Esophagus squamous epithelium (tissue), 5 donors: ENCODE measurements around the gene OR10H3. TPM values are rescaled to one million over a fixed set of nuclear protein-coding genes. Genes with fewer than 3 reads are reported as not detected.

ENCODE experiments used
- DNase-seq: peaks from one replicate; lab custom pipeline; 2025; lab: John Stamatoyannopoulos, UW
- H3K27ac ChIP-seq, 4 donors: fragments of 200-600 bp; sonication (generic); one replicate each; pipeline ENCODE4 v1.5.1; 2016 to 2019; ENCODE audit warnings: mild to moderate bottlenecking in 1 of 4
- H3K27me3 ChIP-seq, 4 donors: fragments of 200-600 bp; sonication (generic); 1 replicate in 3 of 4; 2 replicates in 1 of 4; pipeline versions ENCODE4 v1.5.1 to v1.6.0; 2017 to 2021; ENCODE audit warnings: antibody characterized with exemption in 1 of 4
- H3K36me3 ChIP-seq, 3 donors: fragments of 200-600 bp; sonication (generic); one replicate each; pipeline ENCODE4 v1.5.1; 2016 to 2019
- H3K4me1 ChIP-seq, 3 donors: fragments of 200-600 bp; sonication (generic); one replicate each; pipeline ENCODE4 v1.5.1; 2017 to 2019
- H3K4me3 ChIP-seq, 4 donors: fragments of 200-600 bp; sonication (generic); 1 replicate in 3 of 4; 2 replicates in 1 of 4; pipeline ENCODE4 v1.5.1; 2016 to 2019; ENCODE audit warnings: mild to moderate bottlenecking in 2 of 4, moderate library complexity in 1 of 4
- H3K9me3 ChIP-seq, 3 donors: fragments of 200-600 bp; sonication (generic); one replicate each; pipeline ENCODE4 v1.5.1; 2016 to 2019
- CTCF ChIP-seq, 6 experiments: fragments of 450-650 bp in 4 of 6; fragments of 200-600 bp in 2 of 6; sonication (generic) in 2 of 6; IDR thresholded peaks; one replicate each; pipeline ENCODE4 v1.5.1; 2016 to 2019; ENCODE audit warnings: antibody characterized with exemption in 6 of 6, mild to moderate bottlenecking in 4 of 6, moderate library complexity in 4 of 6
- POLR2A ChIP-seq, 4 donors: fragments of 450-650 bp; IDR thresholded peaks; one replicate each; pipeline ENCODE4 v1.6.1; 2017; ENCODE audit warnings: antibody characterized with exemption in 4 of 4, mild to moderate bottlenecking in 4 of 4, moderate library complexity in 3 of 4
- WGBS, 2 donors: methylation state at CpG; one replicate each; pipeline ENCODE4 v1.1.5; 2018; 5-methylcytosine and 5-hydroxymethylcytosine counted together
- intact Hi-C: fragments of 100-400 bp; cut with DNase I; formaldehyde crosslinking; loops from one replicate; pipeline ENCODE4 v1.15.0; 2022
- total RNA-seq, 4 donors: library from RNA; depleted of rRNA; stranded (reverse); fragments of >200 nt; gene quantifications; one replicate each; pipeline ENCODE4 v1.1.0, GENCODE V29; 2016
- donor health status: DM: yes; HTN: yes; CAD: no.

The OR10H3 gene
- total RNA-seq, 4 donors from 2014 or later = not detected

- no peak for DNase-seq
- Histone ChIP-seq H3K4me3 (no peak overlapping the region), H3K27ac (no peak overlapping the region), H3K4me1 (no peaks in the 10 kb centered on the region), H3K9me3 (no peaks in the 10 kb centered on the region), H3K27me3 (peaks cover 0 to 31% (median 0%) of the 10 kb centered on the region in 4 donors), H3K36me3 (no peaks in the 10 kb centered on the region)
- TF ChIP-seq CTCF (IDR thresholded peaks at IDR 0.05) (no peak), POLR2A (IDR thresholded peaks at IDR 0.05) (no peak)
- intact Hi-C loops = no loop called here
- WGBS, 2 donors = 65% methylated on average over 3 to 4 of the region's 4 CpGs
Measured at GRCh38 chr19:15788594-15789270, 50.9 kb downstream of the OR10H3 start.

DNA sequence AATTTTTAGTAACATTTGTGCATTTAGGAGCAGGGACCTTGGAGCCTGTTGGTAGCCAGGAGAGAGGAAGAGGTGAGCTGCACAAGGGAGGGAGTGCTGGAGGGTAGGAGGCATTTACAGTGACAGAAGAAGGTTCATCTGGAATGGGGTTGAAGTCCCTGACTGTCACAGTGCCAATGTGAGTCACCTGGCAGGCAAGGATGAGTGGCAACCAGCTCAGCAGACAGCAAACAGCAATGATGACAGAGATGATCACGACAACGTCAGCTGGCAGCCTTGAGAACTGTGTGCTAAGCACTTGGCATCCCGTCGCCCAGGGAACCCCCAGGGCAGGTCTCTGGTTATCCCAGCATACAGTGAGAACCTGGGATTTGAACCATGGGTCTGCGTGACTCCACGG lies 52.3 kb downstream of the OR10H3 start:
- Histone ChIP-seq H3K27ac (no peak overlapping the region), H3K27me3 (peaks cover 0 to 31% (median 0%) of the 10 kb centered on the region in 4 donors), H3K36me3 (no peaks in the 10 kb centered on the region), H3K9me3 (no peaks in the 10 kb centered on the region), H3K4me1 (no peaks in the 10 kb centered on the region), H3K4me3 (no peak overlapping the region)
- TF ChIP-seq POLR2A (IDR thresholded peaks at IDR 0.05) = no peak
- TF ChIP-seq CTCF (IDR thresholded peaks at IDR 0.05) = no peak
- DNase-seq = no peak
- intact Hi-C loops = no loop called here
- 15 to 29% methylated on average over 6 of the region's 6 CpGs for WGBS, 2 donors

Other genes starting within 250 kb of the OR10H3 start
- 10 to 100 TPM in 2 of 4 donors, 1 to 10 TPM in 2; 3.2 to 19.4 (median 11.1) TPM for gene CYP4F22, start 229.5 kb upstream of the OR10H3 start, total RNA-seq
- not detected for gene CYP4F8, start 122.8 kb upstream of the OR10H3 start, total RNA-seq
- gene CYP4F3, start 97.1 kb upstream of the OR10H3 start, total RNA-seq = 10 to 100 TPM; 31.2 to 86.2 (median 43.5) TPM
- gene CYP4F12, start 64.9 kb upstream of the OR10H3 start, total RNA-seq = 10 to 100 TPM; 34.5 to 79.3 (median 61.0) TPM
- gene OR10H2, start 10.0 kb upstream of the OR10H3 start, total RNA-seq = not detected
- gene OR10H5, start 49.7 kb downstream of the OR10H3 start, total RNA-seq = not detected
- not detected for gene OR10H1, start 77.7 kb downstream of the OR10H3 start, total RNA-seq
- gene CYP4F2, start 160.1 kb downstream of the OR10H3 start, total RNA-seq = under 1 TPM in 1 of 4 donors, not detected in 3; 0.19 TPM
- 10 to 100 TPM; 16.6 to 37.9 (median 19.5) TPM for gene CYP4F11, start 196.5 kb downstream of the OR10H3 start, total RNA-seq
- gene OR10H4, start 211.0 kb downstream of the OR10H3 start, total RNA-seq = not detected